Upper lobe of left lung (tissue), 6 donors: ENCODE results near the gene RSRC2. TPM values are rescaled to one million over a fixed set of nuclear protein-coding genes. Genes with fewer than 3 reads are reported as not detected.

Experiments
- ATAC-seq, 2 donors: fragments of 200-7000 bp; cut with Tn5 transposase; one replicate each; pipeline ENCODE4 v1.9.1; 2022; ENCODE audit warnings: mild to moderate bottlenecking in 2 of 2, moderate library complexity in 2 of 2; ENCODE audit not compliant: low FRiP score in 2 of 2
- DNase-seq, 2 donors: peaks; one replicate each; pipeline ENCODE4 v3.0.0-alpha.2; 2019 to 2020
- H3K27ac ChIP-seq, 4 donors: fragments of 200-600 bp; sonication (generic); one replicate each; pipeline ENCODE4 v1.5.1; 2016 to 2019
- H3K27me3 ChIP-seq, 4 donors: fragments of 200-600 bp; sonication (generic); one replicate each; pipeline ENCODE4 v1.5.1; 2017 to 2019
- H3K36me3 ChIP-seq, 4 donors: fragments of 200-600 bp; sonication (generic); one replicate each; pipeline ENCODE4 v1.5.1; 2016 to 2019
- H3K4me1 ChIP-seq, 4 donors: fragments of 200-600 bp; sonication (generic); one replicate each; pipeline ENCODE4 v1.5.1; 2018 to 2019
- H3K4me3 ChIP-seq, 4 donors: fragments of 200-600 bp; sonication (generic); one replicate each; pipeline ENCODE4 v1.5.1; 2017 to 2019; ENCODE audit warnings: mild to moderate bottlenecking in 2 of 4, moderate library complexity in 1 of 4
- H3K9me3 ChIP-seq, 4 donors: fragments of 200-600 bp; sonication (generic); one replicate each; pipeline ENCODE4 v1.5.1; 2018 to 2019
- CTCF ChIP-seq, 6 experiments: fragments of 450-650 bp in 4 of 6; fragments of 200-600 bp in 2 of 6; sonication (generic) in 2 of 6; IDR thresholded peaks; one replicate each; pipeline ENCODE4 v1.5.1; 2016 to 2019; ENCODE audit warnings: antibody characterized with exemption in 6 of 6
- EP300 ChIP-seq, 4 donors: sonication (generic); formaldehyde crosslinking; IDR thresholded peaks; one replicate each; pipeline ENCODE4 v1.5.1; 2017; ENCODE audit warnings: antibody characterized with exemption in 4 of 4, control low read depth in 2 of 4
- POLR2A ChIP-seq, 4 donors: fragments of 450-650 bp; IDR thresholded peaks; one replicate each; pipeline ENCODE4 v1.5.1; 2016 to 2017; ENCODE audit warnings: antibody characterized with exemption in 4 of 4, mild to moderate bottlenecking in 2 of 4
- POLR2AphosphoS5 ChIP-seq, 2 donors: sonication (generic); formaldehyde crosslinking; IDR thresholded peaks; one replicate each; pipeline ENCODE4 v1.5.1; 2017; ENCODE audit warnings: antibody characterized with exemption in 2 of 2
- WGBS, 2 donors: methylation state at CpG; one replicate each; pipeline ENCODE4 v1.1.5; 2017 to 2018; 5-methylcytosine and 5-hydroxymethylcytosine counted together
- small RNA-seq, 4 donors: library from RNA; depleted of rRNA; stranded (forward); fragments of <200 nt; gene quantifications; one replicate each; pipeline ENCODE3, GENCODE V24; 2016
- total RNA-seq, 6 donors: library from RNA; depleted of rRNA in 4 of 6; stranded (reverse); fragments of >200 nt in 4 of 6; gene quantifications; one replicate each; pipeline versions ENCODE4 v1.1.0 to v1.2.1, GENCODE V29; 2016 to 2021
- donor health status: DM: no; HTN: no; CAD: no; lungs with moderate emphysema.
- donor health status: DM: no; HTN: yes; CAD: no; lungs with severe emphysema.

RSRC2 gene
- total RNA-seq, 6 donors from 2014 or later = 52.8 to 241 (median 88.3) TPM

- peaks cover 0 to 7% (median 6%) of the 10 kb centered on the region in 4 donors for H3K4me1 ChIP-seq
- WGBS, 2 donors = 73 to 74% methylated on average over 2 of the region's 2 CpGs
- no peak for TF ChIP-seq POLR2A (IDR thresholded peaks at IDR 0.05)
- no peak for TF ChIP-seq EP300 (IDR thresholded peaks at IDR 0.05)
- no peak for TF ChIP-seq POLR2AphosphoS5 (IDR thresholded peaks at IDR 0.05)
- no peak for TF ChIP-seq CTCF (IDR thresholded peaks at IDR 0.05)
- H3K9me3 ChIP-seq = no peaks in the 10 kb centered on the region
- no peak for DNase-seq
- no peak overlapping the region for H3K27ac ChIP-seq
- H3K4me3 ChIP-seq = no peak overlapping the region
- no peak for ATAC-seq
- H3K27me3 ChIP-seq = no peaks in the 10 kb centered on the region
- no peaks in the 10 kb centered on the region for H3K36me3 ChIP-seq
Observed at GRCh38 chr12:122457627-122458026, 69.1 kb downstream of the RSRC2 start.

GRCh38 chr12:122454739-122455138 lies 72.0 kb downstream of the RSRC2 start:
- no peak for ATAC-seq
- no peak for TF ChIP-seq CTCF (IDR thresholded peaks at IDR 0.05)
- no peak for TF ChIP-seq POLR2AphosphoS5 (IDR thresholded peaks at IDR 0.05)
- TF ChIP-seq POLR2A (IDR thresholded peaks at IDR 0.05) = no peak
- TF ChIP-seq EP300 (IDR thresholded peaks at IDR 0.05) = no peak
- H3K27me3 ChIP-seq = no peaks in the 10 kb centered on the region
- H3K4me3 ChIP-seq = no peak overlapping the region
- peaks cover 0 to 7% (median 6%) of the 10 kb centered on the region in 4 donors for H3K4me1 ChIP-seq
- no peaks in the 10 kb centered on the region for H3K9me3 ChIP-seq
- WGBS, 2 donors = 73 to 74% methylated on average over 6 of the region's 6 CpGs
- H3K36me3 ChIP-seq = no peaks in the 10 kb centered on the region
- no peak for DNase-seq
- H3K27ac ChIP-seq = no peak overlapping the region

GRCh38 chr12:122454250-122454721 lies 72.5 kb downstream of the RSRC2 start:
- H3K9me3 ChIP-seq = no peaks in the 10 kb centered on the region
- 87 to 93% methylated on average over 10 to 12 of the region's 12 CpGs for WGBS, 2 donors
- H3K27ac ChIP-seq = no peak overlapping the region
- ATAC-seq = no peak
- no peak for DNase-seq
- H3K36me3 ChIP-seq = no peaks in the 10 kb centered on the region
- no peak overlapping the region for H3K4me3 ChIP-seq
- TF ChIP-seq EP300 (IDR thresholded peaks at IDR 0.05) (no peak), POLR2A (IDR thresholded peaks at IDR 0.05) (no peak), POLR2AphosphoS5 (IDR thresholded peaks at IDR 0.05) (no peak), CTCF (IDR thresholded peaks at IDR 0.05) (no peak)
- H3K27me3 ChIP-seq = no peaks in the 10 kb centered on the region
- peaks cover 0 to 7% (median 6%) of the 10 kb centered on the region in 4 donors for H3K4me1 ChIP-seq

Small RNAs within 50 kb of the gene (small RNA-seq; reads per million reads assigned to genes)
- gene AC026333.1 (0 reads per million in 4 donors), gene RF00411 (0 reads per million in 4 donors)

Other genes with a start within 250 kb of the RSRC2 start
- 100 to 1,000 TPM in 4 of 6 donors, 10 to 100 TPM in 2; 78.4 to 152 (median 104) TPM for gene CLIP1, start 104.3 kb downstream of the RSRC2 start, total RNA-seq
- 10 to 100 TPM; 16.6 to 58.7 (median 20.0) TPM for gene ZCCHC8, start 26.0 kb downstream of the RSRC2 start, total RNA-seq
- gene KNTC1, start 313 bp upstream of the RSRC2 start, total RNA-seq = 10 to 100 TPM in 4 of 6 donors, 1 to 10 TPM in 2; 6.7 to 34.6 (median 17.6) TPM
- gene HCAR2, start 176.4 kb upstream of the RSRC2 start, total RNA-seq = 10 to 100 TPM in 3 of 6 donors, 1 to 10 TPM in 3; 3.3 to 26.5 (median 7.5) TPM
- gene HCAR3, start 189.9 kb upstream of the RSRC2 start, total RNA-seq = 1 to 10 TPM; 1.0 to 8.0 (median 3.0) TPM
- gene HCAR1, start 203.9 kb upstream of the RSRC2 start, total RNA-seq = 1 to 10 TPM in 2 of 6 donors, under 1 TPM in 4; 0.33 to 6.3 (median 0.71) TPM
- 10 to 100 TPM in 5 of 6 donors, 1 to 10 TPM in 1; 8.8 to 30.3 (median 23.6) TPM for gene DENR, start 225.9 kb upstream of the RSRC2 start, total RNA-seq
- gene CCDC62, start 247.6 kb upstream of the RSRC2 start, total RNA-seq = 1 to 10 TPM in 1 of 6 donors, under 1 TPM in 3, not detected in 2; 0.30 to 1.0 (median 0.64) TPM